ENCODE data around the gene IQSEC2. TPM values are rescaled to one million over a fixed set of nuclear protein-coding genes. Genes with fewer than 3 reads are reported as not detected.
A peak's percentile ranks its signal among the peaks of the same experiment; 100 is the strongest.

The IQSEC2 gene
- total RNA-seq, 1 donor from 2014 or later = 15.4 TPM

DNA sequence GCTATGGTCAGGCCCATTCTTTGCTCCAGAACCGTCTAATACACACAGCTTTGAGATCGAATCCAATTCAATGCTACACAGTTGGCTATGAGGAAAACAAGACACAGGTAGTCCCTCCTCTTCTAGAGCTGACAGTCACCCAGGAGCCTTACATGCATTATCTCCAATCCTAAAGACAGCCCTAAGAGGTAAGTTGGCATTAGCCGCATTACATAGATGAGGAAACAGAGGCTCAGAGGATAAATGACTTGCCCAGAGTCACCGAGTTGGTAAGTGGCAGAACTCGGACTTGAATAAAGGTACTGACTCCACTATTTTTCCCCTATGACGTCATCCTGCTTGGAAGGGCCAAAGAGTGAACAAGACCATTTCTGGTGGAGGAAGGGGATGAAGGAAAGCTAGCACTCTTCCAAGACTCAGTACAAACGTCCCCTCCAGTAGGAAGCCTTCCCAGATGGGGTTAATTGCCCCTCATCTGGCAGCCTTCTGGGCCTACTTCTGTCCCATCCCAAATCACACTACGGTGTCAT, 8.5 kb downstream of the IQSEC2 start:
- no peak for DNase-seq (ENCODE audit: low spot score)

DNA sequence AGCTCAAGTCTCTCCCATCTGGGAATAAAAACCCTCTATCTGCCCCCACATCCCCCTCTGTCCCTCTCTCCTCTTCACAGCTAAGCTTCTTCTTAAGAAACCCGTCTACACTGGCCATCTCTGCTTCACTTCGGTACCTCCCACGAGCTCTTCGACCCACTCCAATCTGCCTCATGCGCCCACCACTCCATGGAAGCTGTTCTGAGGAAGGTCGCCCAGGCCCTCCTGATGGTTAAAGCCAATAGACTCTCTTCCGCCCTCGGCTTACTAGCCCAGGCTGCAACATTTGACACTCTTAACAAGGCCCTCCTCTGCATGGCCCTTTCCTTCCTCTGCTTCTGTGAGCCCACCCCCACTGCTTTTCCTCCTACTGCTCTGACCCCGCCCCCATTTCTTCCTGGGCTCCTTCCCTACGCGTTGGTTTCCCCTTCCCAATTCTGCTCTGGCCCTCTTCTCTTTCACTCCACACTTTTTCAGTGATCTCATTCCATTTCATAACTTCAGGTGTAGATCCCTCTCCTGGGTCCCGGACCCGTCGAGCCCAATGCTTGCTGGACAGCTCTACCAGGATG, 11.8 kb downstream of the IQSEC2 start:
- DNase-seq (ENCODE audit: low spot score) = peak; percentile 41

DNA sequence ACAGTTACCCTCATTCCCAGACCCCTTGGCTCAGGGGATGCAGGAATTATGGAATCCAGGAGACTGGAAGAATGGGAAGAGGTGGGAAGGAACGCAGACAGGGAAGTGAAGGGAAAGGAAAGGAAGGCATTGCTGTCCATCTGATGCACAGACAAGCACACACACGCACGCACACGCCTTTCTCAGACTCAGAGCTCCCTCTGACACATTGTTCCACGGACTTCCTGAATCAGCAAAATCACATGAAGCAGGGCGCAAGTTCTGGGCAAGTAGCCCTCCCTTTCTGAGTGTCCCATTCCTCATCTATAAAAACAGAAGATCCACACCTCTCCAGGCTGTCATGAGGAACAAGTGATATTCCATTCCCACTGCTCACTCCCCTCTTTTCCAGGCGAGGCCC, 13.2 kb downstream of the IQSEC2 start:
- peak; percentile 51 for DNase-seq (ENCODE audit: low spot score)

DNA sequence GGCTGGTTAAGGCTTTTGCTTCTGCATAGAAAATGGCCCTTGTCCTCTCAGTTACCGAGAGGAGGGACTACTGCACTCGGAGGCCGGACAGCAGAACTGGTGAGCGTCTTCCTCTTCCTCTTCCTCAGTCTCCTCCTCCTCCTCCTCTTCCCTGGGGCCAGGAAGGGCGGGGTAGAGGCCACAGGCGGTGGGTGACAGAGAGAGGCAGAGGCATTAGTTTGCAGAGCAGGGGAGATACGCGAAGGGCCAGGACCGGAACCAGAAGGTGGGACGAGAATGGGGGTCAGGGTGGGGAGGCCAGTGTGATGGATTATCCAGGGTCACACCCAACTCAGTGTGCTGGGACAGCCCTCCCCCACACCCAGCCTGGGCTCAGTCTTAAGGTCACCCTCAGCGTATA, 14.5 kb downstream of the IQSEC2 start:
- DNase-seq (ENCODE audit: low spot score) = no peak

DNA sequence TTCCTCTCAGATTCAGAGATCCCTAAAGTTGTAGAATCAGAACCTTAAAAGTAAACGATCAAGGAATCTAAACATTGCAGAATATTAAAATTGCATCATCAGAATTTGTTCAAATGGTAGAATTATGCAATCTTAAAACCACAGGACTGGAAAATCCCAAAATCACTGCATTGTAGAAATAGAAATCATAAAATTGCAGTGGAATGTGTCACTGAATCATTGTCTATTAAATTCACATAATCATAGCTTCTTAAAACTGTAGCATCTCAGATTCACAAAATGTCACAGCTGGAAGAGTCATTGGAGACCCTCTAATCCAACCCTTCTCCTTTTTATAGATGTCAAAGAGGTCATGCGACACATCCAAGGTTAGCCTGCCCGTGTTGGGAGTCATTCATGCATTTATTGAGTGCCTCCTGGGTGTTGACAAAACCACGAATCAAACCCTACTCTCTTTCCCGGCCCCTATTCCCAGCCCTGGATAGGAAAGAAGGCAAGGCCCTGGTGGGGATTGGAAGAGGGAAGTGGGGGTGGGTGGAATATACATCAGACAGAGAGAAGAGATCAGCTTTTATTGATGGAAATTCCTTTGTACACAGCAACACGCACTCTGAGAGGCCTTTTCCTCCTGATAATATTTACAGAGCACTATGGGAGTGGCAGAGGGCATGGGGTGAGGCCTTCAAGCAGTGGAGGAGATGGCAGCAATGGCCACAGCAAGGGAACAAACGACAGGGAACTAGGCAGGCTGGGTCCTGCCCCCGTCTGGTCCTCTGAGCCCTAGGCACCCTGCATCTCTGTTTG, 15.4 kb downstream of the IQSEC2 start:
- DNase-seq (ENCODE audit: low spot score) = no peak

DNA sequence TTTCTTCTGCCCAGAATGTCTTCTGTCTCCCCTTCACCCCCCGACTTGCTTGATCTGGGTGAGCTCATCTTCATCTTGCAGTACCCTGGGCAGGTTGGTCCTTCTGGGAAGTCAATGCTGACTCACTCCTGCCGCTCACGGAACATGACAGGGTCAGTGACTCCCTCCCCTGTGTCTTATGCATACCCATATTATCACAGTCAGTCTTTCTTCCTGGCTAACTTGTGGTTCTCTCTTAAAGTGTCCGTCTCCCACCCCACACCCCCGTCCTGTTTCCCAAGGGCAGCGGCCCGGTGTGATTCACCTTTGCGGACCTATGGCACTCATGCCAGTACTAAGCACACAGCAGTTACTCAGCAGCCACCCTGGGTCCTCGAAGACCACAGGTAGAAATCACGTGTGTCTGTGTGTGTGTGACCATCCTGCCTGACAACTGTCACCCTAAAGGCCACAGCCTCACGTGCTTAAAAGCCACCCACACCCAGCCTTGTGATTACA, 17.7 kb downstream of the IQSEC2 start:
- DNase-seq (ENCODE audit: low spot score) = no peak

DNA sequence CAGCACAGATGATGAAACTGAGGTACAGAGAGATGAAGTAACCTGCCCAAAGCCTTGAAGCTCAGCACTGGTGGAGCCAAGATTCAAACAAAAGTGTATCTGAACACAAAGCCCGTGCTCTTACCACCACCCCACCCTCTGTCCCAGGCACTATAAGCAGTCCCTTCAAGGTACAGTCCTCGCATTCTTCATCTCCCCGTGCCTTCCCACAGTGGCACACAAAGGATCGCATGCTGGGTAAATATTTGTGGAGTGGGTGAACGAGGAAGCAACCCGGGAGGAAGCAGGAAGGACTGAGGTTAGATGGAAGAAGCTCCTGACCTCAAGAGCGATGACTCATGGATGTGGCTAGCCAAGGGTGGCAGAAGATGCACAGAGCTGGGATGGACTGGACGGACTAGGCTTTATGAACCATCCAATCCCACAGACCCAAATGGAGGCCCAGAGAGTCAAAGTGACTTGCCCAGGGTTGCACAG, 18.4 kb downstream of the IQSEC2 start:
- no peak for DNase-seq (ENCODE audit: low spot score)

DNA sequence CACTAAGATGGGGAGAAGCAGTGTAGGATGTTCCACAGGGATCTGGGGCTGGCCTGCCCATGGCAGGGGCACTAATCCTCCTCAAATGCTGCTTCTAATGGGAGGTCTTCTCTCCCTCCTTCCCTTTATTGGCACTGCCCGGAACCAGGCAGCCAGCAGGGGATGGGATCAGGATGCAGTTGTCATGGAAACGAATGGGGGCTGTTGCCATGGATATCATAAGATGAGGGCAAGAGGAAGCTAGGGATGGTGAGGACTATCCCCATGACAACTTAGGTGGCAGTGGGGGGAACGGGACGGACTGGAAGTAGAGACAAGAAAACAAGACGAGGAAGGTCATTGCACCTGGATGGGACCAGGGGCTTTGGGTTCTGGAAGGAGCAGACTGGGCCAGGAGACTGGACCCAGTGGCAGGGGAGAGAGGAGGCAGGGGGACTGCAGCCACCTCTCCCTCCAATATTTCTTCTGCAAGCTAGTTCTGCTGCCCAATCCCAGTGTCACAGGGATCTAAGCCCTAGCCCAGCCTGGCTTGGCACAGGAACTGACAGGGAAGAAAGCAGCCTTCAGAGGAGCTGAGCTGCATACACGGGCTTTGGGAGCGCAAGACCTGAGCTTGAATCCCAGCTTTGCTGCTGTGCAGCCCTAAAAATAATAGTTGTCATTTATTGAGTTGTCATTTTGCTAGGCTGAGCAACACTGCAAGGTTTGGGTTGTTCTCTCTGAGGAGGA, 19.0 kb downstream of the IQSEC2 start:
- no peak for DNase-seq (ENCODE audit: low spot score)

DNA sequence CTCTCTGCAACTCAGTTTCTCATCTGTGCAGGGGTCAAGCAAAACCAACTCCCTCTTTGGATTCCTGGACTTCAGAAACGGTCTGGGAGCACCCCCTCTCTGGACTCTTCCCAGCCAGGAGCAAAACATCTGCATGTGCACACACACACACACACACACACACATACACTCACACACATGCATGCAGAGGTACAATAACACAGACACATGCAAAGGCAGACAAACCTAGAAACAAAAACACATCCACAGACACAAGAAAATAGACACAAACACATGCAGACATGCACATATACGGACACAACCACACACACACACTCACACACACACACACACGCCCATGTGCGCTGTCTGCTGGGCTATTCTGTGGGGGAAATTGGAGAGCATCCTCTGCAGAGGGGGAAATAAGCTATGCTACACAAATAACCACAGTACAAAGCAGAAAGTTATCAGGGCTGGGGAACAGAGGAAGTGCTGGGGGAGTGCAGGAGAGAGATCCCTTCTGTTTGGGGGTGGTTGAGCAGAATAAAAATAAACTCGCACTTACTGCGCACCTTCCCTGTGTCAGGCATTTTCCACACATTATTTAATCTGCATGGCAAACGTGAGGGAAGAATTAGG, 19.9 kb downstream of the IQSEC2 start:
- DNase-seq (ENCODE audit: low spot score) = no peak

DNA sequence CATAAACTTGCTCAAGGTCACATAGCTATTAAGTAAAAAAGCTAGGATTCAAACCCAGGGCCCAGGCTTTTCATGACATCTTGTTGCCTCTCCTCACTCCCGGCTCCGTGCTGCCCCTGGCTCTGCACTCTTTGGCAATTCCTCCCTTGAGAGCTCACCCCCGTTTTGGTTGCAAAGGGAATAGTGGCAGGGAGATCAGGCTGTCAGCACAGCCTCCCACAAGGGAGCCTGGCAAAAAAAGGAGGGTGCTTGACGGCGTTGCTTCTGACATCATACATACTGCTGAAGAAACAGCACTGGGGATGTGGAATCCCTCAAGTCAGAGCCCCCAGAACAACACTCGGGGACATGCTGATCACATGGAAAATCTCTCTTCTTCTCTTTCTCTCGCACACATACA, 20.5 kb downstream of the IQSEC2 start:
- DNase-seq (ENCODE audit: low spot score) = no peak

DNA sequence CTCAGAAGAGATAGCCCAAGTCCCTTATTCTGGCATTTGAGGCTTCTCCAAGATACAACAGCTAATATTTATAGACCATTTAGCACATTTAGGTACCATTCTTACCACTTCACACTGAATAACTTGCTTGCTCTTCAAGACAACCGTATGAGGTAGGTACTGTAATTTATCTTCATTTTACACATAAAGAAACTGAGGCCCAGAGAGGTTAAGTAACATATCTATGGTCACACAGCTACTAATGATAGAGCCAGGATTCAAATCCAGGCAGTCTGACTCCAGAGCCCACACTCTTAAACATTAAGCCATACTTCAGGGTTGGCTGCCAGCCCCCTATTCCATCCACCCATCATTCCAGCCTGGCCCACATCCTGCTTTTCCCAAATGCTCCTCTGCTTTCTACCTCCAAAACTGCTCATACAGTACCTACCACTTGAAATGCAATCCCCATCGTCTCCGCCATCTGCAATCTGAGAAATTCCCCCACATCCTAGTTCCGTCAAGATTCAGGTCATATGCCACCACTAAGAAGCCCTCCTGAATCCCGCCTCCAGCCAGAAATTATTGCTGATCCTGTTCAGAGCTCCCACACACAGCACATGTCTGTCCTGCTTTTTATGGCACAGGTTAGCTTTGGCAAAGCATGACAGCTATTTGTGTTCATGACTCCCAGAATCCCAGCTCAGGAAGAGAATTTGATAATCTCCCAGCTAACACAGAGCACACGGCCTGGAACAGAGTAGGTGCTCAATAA, 23.5 kb downstream of the IQSEC2 start:
- DNase-seq (ENCODE audit: low spot score) = no peak

DNA sequence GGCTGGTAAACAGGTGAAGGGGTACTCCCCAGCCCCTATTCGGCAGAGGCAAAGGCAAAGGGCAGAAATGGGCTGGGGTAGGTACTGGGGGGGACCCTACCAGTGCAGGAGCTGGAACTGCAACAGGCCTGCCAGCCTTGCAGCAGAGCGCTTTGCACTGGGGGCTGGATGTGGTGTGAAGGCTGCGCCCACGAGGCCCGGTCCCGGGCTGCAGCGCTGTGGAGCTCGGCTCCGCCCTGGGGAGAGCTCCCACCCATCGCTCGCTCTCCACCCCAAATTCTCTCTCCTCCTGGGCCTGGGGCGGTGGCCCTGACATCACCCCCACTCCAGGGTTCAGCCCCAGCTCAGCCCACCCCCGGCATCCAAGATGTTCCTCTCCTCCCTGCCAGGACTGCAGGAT, 24.2 kb downstream of the IQSEC2 start:
- DNase-seq (ENCODE audit: low spot score) = no peak

DNA sequence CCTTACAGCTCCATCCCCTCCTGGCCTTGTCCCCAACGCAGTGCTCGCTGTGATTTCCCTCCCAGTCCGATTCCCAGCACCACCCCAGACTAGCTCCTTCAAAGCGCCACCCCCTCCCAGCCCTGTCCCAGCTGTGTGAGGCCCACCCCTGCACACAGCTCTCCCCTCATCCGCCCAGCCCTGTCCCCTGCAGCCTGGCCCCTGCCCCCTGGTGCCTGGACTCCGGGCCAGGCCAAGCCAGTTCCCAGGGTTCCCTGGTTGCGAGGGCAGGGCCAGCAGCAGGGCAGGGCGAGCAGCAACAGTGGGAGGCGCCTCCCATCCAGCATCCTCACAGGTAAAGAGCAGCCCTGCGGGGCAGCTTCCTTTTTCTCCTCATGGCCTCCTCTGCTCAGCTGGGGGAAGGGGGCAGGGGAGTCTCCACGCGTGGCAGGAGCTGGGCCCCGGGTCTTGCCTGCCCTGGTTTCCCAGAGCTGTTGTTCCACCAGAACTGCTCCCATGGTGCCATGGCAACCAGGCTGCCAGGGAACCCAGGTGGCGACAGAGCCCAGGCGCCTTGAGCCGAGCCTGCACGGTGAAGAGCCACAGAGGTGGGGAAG, 24.8 kb downstream of the IQSEC2 start:
- no peak for DNase-seq (ENCODE audit: low spot score)

DNA sequence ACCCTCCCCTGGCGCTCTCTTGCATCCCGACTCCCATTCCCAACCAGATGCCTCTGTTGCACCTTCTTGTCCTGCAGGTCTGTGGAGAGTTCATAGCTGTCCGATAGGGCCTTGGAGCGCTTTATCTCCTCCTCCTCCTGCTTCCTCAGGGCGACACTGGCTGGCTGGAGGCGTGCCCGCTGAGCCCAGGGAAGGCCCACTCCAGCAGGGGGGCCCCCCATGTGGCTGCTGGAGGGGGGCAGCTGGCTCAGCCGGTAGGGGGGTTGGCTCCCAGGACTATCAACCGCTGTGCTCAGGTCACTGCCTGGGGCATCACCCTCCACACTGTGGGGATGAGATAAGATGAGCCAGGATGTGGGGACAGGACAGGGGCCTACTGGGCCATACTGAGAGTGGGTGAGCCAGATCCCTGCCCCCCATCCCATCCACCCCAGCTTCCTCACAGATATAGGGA, 25.6 kb downstream of the IQSEC2 start:
- DNase-seq (ENCODE audit: low spot score) = no peak

DNA sequence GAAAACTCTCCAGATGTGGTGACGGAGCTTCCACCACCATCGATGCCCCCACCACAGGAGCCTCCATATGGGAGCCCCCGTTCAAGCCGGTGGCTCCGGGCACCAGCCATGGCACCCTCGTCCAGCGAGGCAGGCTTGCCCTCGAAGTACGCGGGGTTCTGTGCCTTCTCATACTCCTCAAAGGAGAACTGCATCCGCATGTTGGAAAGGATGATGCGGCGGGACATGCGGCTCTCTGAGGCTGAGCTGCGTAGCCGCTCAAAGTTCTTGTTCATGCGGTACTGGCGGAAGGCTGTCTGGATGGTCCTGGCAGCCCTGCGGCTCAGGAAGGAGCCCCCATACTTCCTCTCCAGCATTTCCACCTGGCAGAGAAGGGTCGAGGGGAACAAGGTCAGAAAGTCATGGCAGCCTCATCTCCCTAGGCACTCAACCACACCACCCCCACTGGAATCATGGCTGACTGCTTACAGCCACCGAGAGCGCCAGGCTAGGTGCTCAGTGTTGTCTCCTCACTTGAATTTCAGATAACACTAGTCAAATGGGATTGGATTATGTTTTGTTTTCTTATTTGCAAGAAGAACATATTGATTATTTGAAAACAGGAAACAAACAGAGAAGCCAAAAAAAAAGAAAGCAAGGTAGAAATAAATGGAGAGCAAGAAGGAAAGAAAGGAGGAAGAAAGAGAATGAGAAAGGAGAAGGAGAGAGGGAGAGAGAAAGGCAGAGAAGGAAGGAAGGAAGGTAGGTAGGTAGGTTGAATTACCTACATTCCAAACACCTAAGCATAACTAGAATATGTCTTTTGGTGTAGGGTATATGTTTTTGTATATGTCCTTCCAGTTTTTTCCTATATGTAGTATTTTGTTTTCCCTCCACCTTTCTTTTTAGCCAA, 26.6 kb downstream of the IQSEC2 start:
- no peak for DNase-seq (ENCODE audit: low spot score)

DNA sequence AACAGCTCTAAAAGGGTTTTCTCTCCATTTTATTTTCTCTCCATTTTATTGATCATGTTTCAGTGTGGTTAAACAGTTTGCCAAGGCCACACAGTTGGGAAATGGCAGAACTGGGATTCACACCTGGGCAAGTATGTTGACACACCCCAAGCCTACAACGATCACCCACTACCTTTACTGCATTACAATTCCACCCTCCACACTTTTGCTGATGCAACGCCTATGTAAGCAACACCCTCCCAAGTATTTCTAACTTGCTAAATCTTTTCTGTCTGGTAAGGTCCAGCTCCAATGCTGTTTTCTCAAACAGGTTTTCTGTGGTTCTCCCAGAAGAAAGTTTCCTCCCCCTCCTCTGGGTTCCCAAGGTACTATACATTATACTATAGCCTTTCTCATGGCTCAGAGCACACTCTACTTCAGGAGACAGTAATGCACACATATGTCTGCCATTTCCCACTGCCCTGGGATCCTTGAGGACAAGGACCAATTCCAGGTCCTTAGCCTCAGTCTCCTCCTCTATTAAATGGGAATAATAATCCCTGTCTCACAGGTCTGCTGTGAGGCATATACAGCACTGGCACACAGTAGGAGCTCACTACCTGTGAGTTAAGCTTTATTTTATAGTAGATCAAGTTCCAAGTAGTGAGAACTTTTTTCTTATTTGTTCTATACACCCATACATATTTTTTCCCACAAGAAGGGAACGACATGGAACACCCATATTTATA, 27.9 kb downstream of the IQSEC2 start:
- DNase-seq (ENCODE audit: low spot score) = no peak

DNA sequence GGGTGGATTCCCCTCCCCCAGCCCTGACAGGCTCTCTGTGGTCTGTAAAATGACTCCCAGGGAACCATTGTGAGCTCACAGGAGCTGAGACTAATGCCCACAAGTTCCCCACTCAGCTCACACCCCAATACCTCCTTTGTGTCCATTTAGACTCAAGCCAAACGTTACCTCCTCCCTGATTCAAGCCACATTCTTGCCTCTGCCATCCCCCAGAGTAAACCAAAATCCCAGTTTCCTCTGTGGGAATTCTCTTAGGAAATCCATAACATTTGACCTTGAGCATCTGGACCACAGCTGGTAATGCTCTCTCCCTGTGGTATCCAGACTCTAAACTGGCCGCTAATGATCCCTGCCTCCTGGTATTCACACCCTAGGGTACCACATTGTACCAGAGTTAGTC, 30.1 kb downstream of the IQSEC2 start:
- no peak for DNase-seq (ENCODE audit: low spot score)

DNA sequence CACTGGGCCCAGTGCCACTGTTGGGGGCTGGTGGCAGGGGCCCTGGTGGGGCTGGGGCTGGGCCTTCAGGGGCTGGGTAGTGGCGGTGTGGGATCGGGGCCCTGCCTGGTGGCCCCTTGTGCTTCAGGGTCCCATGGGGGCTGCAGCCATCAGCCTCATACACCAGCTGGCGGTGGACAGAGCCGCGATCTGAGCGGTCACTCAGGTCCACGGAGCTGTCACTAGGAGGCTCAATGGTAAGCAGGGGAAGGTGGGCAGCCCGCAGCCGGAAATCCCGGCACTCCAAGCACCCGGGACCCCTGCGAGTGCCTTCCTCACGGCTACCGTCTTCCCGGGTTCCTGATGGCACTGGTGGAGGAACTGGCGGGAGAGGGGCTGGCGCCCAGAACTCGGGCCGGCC, 30.8 kb downstream of the IQSEC2 start:
- DNase-seq (ENCODE audit: low spot score) = no peak
